Parathyroid adenoma (tissue), 2 donors: ENCODE measurements around the gene TIMM17B.

Experiments
- H2AFZ ChIP-seq: fragments of 300-600 bp; sonication (generic); one replicate; pipeline ENCODE4 v1.7.0; 2017; ENCODE audit warnings: antibody characterized with exemption, mild to moderate bottlenecking
- H3K27ac ChIP-seq: fragments of 300-600 bp; sonication (generic); one replicate; pipeline ENCODE4 v1.7.0; 2017
- H3K27me3 ChIP-seq: fragments of 300-600 bp; sonication (generic); one replicate; pipeline ENCODE4 v1.7.0; 2017; ENCODE audit warnings: low read length; ENCODE audit not compliant: control insufficient read depth, insufficient read depth
- H3K36me3 ChIP-seq: fragments of 300-600 bp; sonication (generic); one replicate; pipeline ENCODE4 v1.7.0; 2017; ENCODE audit warnings: low read length; ENCODE audit not compliant: control insufficient read depth, insufficient read depth
- H3K4me1 ChIP-seq: fragments of 300-600 bp; sonication (generic); one replicate; pipeline ENCODE4 v1.7.0; 2017; ENCODE audit warnings: control low read depth
- H3K4me2 ChIP-seq: fragments of 300-600 bp; sonication (generic); one replicate; pipeline ENCODE4 v1.7.0; 2017; ENCODE audit warnings: low read length
- H3K4me3 ChIP-seq: fragments of 300-600 bp; sonication (generic); one replicate; pipeline ENCODE4 v1.7.0; 2017; ENCODE audit warnings: low read depth, low read length
- H3K79me2 ChIP-seq: fragments of 300-600 bp; sonication (generic); one replicate; pipeline ENCODE4 v1.7.0; 2017; ENCODE audit warnings: control low read depth
- H3K9ac ChIP-seq: fragments of 300-600 bp; sonication (generic); one replicate; pipeline ENCODE4 v1.7.0; 2017; ENCODE audit warnings: mild to moderate bottlenecking
- H3K9me3 ChIP-seq: fragments of 300-600 bp; sonication (generic); one replicate; pipeline ENCODE4 v1.7.0; 2017; ENCODE audit warnings: low read length; ENCODE audit not compliant: control insufficient read depth
- TF ChIP-seq, protein P1 (sequence below): fragments of 300-600 bp; sonication (generic); IDR thresholded peaks from one replicate; pipeline ENCODE4 v1.7.0; 2017; ENCODE audit warnings: antibody characterized with exemption, mild to moderate bottlenecking
- donor health status: primary hyperparathyroidism.

TIMM17B gene

DNA sequence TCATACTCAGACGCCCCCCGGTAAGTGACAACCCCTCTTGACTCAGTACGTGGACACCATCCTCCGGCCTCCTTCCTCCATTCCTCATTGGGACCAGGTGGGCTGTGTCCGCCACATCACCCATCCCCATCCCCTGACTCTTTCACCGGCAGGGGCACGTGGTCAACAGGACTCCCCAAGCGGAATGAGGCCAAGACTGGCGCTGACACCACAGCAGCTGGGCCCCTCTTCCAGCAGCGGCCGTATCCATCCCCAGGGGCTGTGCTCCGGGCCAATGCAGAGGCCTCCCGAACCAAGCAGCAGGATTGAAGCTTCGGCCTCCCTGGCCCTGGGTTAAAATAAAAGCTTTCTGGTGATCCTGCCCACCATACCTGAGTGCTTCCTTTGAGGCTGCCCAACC, 5.2 kb upstream of the TIMM17B start:
- H3K9ac ChIP-seq, result no peak overlapping the region
- no peak overlapping the region for H3K27ac ChIP-seq
- no peaks in the 10 kb centered on the region for H3K4me1 ChIP-seq
- H3K4me3 ChIP-seq, result no peak overlapping the region
- no peaks in the 10 kb centered on the region for H3K36me3 ChIP-seq
- peaks cover 3% of the 10 kb centered on the region for H3K79me2 ChIP-seq
- H3K9me3 ChIP-seq, result no peaks in the 10 kb centered on the region
- TF ChIP-seq, protein P1, sequence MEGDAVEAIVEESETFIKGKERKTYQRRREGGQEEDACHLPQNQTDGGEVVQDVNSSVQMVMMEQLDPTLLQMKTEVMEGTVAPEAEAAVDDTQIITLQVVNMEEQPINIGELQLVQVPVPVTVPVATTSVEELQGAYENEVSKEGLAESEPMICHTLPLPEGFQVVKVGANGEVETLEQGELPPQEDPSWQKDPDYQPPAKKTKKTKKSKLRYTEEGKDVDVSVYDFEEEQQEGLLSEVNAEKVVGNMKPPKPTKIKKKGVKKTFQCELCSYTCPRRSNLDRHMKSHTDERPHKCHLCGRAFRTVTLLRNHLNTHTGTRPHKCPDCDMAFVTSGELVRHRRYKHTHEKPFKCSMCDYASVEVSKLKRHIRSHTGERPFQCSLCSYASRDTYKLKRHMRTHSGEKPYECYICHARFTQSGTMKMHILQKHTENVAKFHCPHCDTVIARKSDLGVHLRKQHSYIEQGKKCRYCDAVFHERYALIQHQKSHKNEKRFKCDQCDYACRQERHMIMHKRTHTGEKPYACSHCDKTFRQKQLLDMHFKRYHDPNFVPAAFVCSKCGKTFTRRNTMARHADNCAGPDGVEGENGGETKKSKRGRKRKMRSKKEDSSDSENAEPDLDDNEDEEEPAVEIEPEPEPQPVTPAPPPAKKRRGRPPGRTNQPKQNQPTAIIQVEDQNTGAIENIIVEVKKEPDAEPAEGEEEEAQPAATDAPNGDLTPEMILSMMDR, result no peak
- no peak overlapping the region for H3K4me2 ChIP-seq
- no peak overlapping the region for H2AFZ ChIP-seq
- no peaks in the 10 kb centered on the region for H3K27me3 ChIP-seq

- no peaks in the 10 kb centered on the region for H3K27me3 ChIP-seq
- H3K36me3 ChIP-seq, result no peaks in the 10 kb centered on the region
- H2AFZ ChIP-seq, result no peak overlapping the region
- TF ChIP-seq, protein P1, result no peak
- H3K79me2 ChIP-seq, result peaks cover 3% of the 10 kb centered on the region
- no peak overlapping the region for H3K27ac ChIP-seq
- H3K4me1 ChIP-seq, result no peaks in the 10 kb centered on the region
- H3K9ac ChIP-seq, result no peak overlapping the region
- no peak overlapping the region for H3K4me2 ChIP-seq
- no peak overlapping the region for H3K4me3 ChIP-seq
- no peaks in the 10 kb centered on the region for H3K9me3 ChIP-seq
These were observed 4.6 kb upstream of the TIMM17B start for GRCh38 chrX:48902135-48902534.

- H3K79me2 ChIP-seq, result peaks cover 3% of the 10 kb centered on the region
- no peak overlapping the region for H3K4me2 ChIP-seq
- no peaks in the 10 kb centered on the region for H3K4me1 ChIP-seq
- no peak overlapping the region for H3K4me3 ChIP-seq
- no peak overlapping the region for H3K27ac ChIP-seq
- no peak overlapping the region for H3K9ac ChIP-seq
- H3K9me3 ChIP-seq, result no peaks in the 10 kb centered on the region
- no peak overlapping the region for H2AFZ ChIP-seq
- TF ChIP-seq, protein P1, result no peak
- no peaks in the 10 kb centered on the region for H3K27me3 ChIP-seq
- no peaks in the 10 kb centered on the region for H3K36me3 ChIP-seq
These were observed 3.5 kb upstream of the TIMM17B start for GRCh38 chrX:48901069-48901468.

- H2AFZ ChIP-seq, result no peak overlapping the region
- TF ChIP-seq, protein P1, result no peak
- H3K9me3 ChIP-seq, result no peaks in the 10 kb centered on the region
- H3K27ac ChIP-seq, result no peak overlapping the region
- no peaks in the 10 kb centered on the region for H3K36me3 ChIP-seq
- no peaks in the 10 kb centered on the region for H3K4me1 ChIP-seq
- no peak overlapping the region for H3K4me2 ChIP-seq
- H3K4me3 ChIP-seq, result no peak overlapping the region
- H3K27me3 ChIP-seq, result no peaks in the 10 kb centered on the region
- H3K9ac ChIP-seq, result no peak overlapping the region
- H3K79me2 ChIP-seq, result peaks cover 3% of the 10 kb centered on the region
These were observed 1.5 kb upstream of the TIMM17B start for GRCh38 chrX:48899078-48899410.

DNA sequence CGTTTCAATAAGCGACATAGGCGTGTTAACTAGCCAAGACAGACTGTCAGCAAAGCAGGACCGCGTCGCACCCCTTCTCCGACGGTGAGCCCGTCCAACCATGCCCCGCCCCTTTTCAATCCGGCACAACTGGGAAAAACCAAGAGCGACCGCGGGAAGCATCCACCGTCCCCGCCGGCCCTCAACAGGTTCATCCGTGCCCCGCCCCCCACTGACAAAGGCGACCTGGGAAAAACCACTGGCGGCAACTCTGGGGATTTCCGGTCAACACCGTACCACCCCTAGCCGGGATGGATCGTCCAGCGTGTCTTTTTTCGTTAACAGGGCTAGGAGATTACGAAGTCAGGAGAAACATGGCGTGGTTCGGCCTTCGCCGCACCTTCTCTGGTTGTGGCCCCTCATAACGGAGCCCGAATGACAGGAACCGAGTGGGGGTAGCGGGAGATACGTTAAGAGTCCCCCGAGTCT, 377 bp downstream of the TIMM17B start:
- H3K36me3 ChIP-seq, result no peaks in the 10 kb centered on the region
- peak overlapping the region; percentile 72 for H3K4me2 ChIP-seq
- no peaks in the 10 kb centered on the region for H3K27me3 ChIP-seq
- H3K79me2 ChIP-seq, result peaks cover 3% of the 10 kb centered on the region
- TF ChIP-seq, protein P1, result no peak
- H3K9me3 ChIP-seq, result no peaks in the 10 kb centered on the region
- H3K4me1 ChIP-seq, result no peaks in the 10 kb centered on the region
- peak overlapping the region; percentile 96 for H3K27ac ChIP-seq
- peak overlapping the region; percentile 70 for H2AFZ ChIP-seq
- peak overlapping the region; percentile 88 for H3K4me3 ChIP-seq
- H3K9ac ChIP-seq, result peak overlapping the region; percentile 43
